ENCODE data around the gene MIDN. TPM values are rescaled to one million over a fixed set of nuclear protein-coding genes. Genes with fewer than 3 reads are reported as not detected.

Gene MIDN
- polyA plus RNA-seq, 4 donors = 39.9 to 83.0 (median 65.7) TPM

DNA sequence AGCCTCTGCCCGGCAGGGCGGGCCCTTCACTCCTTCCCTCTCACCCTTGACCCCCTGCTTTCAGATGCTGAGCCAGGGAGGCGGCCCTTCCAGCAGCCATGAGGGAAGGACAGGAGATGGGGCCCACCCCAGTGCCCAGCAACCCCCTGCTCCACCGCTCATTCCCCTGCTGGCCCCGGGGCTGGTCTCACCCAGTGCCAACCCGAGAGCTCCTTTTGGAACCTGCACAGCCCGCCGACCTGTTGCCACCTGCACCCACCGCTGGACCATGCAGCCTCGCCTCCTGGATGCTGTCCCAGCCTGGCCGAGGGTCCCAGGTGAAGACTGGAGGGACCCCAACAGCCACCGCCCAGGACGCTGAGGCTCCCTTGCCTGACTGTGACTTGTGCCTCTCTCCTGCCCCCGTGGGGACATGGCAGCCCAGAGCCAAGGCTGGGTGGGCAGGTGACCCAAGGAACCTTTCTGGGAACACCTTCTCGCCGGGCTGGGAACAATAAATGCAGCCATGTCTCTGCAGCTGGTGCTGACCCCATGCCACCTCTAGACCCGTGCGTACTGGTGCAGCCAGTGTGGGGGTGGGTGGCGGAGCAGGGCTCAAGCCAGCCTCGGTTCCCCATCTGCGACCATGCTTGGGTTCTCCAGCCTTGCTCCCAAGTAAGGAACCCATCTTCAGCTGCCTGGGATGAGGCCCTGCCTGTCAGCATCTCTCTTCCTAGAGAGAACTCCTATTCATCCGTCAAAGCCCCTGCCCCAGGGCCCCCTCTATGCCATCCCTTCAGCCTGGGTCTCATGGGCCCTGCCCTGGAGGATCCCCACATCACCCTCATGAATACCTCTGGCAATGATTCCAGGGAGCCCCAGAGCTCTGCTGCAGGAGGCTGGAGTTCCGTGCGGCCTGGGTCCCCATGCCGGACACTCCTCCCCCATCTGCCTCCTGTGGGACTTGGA is 30.6 kb downstream of the MIDN start:
- DNase-seq (ENCODE audit: low read depth in 4 of 4, low spot score in 2 of 4) = no peak

DNA sequence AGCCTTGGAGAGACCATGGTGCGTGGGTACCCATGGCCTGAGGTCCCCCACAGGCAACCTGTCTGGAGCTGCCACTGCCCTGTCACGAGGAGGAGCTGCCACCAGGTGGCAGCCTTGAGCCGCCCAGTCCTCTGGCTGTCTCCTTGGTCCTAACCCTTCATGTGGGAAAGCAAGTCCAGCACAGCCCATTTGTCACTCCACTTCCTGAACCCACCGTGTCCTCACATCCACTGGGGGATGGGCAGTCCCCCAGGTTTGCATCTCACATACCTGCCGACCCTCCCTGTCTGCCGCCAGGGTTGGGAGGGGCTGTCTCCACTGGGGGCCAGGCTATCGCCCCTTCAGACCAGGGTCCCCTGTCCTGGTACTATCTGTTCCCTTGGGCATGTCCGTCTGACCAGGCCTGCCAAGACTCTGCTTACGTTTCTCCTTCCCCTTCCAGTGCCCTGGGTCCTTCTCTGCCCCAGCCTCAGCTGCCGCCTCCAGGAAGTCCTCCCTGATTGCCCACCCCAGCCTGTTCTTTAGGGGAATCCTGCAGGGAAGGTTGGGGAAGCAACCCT is 31.5 kb downstream of the MIDN start:
- no peak for DNase-seq (ENCODE audit: low read depth in 4 of 4, low spot score in 2 of 4)

DNA sequence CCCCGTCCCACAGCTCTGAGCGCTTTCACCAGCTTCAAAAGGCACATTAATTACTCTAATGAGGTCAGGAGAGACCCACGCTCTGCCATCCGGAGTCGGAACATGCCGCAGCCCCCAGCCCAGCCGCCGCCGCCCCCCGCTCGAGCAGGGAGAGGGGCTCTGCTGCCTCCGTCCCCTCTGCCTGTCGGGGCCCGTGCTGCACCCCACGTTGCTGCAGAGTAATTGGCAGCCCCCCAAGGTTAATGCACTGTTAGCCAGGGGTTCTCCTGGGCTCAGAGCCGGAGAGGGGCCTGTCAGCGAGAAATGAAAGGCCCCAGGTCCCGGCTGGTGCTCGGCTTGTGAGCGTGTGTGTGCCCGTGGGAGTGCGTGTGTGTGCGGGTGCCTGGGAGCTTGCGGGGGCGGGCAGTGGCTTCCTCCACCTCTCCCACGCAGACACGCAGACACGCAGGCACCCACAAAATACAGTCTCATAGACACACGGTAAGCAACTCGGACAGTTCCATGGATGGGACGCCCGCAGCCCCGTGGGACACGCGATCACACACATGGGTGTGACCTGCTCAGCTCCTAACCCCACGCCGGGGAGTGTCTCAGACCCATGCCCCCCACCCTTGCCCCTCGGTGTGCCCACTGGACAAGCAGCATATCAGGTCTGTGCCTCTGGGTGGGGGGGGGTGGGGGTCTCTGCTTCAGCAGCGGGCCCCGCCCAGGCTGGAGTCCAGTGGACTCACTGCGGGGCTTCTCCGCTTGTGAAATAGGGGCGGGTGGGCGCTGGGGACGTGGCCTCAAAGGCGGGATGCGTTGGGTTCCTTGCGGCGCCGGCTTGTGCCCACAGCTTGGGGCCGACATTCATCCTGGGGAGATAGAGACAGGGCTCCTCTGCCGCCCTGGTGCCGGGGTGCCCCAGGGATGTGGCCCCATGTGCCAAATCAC is 32.5 kb downstream of the MIDN start:
- no peak for DNase-seq (ENCODE audit: low read depth in 4 of 4, low spot score in 2 of 4)

DNA sequence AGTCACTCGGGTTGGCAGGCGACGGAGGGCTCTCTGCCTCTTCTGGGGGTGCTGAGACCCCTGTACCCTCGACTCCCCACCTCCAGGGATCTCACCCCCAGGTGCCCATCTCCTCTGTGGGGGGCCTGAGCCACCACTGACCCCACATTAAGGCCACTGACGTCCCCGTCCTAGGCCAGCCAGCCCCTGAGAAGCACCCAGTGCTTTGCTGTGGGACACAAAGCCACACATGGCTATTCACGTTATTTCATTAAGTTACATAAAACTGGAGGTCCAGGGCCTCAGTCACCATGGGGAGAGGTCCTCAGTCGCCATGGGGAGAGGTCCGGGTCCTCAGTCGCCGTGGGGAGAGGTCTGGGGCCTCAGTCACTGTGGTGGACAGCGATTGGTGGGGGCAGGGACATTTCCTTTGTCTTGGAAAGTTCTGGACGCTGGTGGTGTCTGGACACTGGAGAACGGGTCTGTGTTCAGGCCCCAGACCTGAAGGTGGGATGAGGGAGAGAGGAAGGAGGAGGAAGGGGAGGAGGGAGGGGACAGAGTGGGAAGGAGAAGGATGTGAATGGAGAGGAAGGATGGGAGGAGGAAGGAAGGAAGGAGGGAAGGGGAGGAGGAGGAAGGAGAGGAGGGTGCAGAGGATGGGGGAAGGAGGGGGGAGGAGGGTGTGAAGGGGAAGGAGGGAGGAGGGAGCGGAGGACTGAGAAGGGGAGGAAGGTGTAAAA is 33.3 kb downstream of the MIDN start:
- DNase-seq (ENCODE audit: low read depth in 4 of 4, low spot score in 2 of 4) = no peak

DNA sequence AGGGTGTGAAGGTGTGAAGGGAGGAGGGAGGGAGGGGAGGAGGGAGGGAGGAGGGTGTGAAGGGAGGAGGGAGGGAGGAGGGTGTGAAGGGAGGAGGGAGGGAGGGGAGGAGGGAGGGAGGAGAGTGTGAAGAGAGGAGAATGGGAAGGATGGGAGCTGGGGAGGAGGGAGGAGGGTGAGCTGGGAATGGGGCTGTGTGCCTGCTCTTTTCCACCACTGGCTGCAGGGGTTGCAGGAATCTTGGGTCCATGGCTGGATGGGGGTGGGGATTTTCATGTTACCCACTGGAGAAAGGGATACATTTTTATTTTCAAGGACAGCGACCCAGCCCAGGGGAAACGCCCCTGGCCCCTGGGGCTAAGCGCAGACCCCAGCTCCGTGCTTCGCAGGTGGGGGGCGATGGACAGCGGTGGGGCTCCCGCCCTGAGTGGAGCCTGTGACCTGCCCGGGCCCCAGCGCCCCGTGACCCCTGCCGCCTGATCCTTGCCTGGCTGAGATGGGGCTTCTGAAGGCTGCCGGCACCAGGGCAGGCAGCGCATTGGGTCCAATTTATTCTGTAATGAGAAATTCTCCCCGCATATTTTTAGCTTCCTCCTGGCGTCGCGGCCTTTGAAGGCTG is 34.3 kb downstream of the MIDN start:
- no peak for DNase-seq (ENCODE audit: low read depth in 4 of 4, low spot score in 2 of 4)

DNA sequence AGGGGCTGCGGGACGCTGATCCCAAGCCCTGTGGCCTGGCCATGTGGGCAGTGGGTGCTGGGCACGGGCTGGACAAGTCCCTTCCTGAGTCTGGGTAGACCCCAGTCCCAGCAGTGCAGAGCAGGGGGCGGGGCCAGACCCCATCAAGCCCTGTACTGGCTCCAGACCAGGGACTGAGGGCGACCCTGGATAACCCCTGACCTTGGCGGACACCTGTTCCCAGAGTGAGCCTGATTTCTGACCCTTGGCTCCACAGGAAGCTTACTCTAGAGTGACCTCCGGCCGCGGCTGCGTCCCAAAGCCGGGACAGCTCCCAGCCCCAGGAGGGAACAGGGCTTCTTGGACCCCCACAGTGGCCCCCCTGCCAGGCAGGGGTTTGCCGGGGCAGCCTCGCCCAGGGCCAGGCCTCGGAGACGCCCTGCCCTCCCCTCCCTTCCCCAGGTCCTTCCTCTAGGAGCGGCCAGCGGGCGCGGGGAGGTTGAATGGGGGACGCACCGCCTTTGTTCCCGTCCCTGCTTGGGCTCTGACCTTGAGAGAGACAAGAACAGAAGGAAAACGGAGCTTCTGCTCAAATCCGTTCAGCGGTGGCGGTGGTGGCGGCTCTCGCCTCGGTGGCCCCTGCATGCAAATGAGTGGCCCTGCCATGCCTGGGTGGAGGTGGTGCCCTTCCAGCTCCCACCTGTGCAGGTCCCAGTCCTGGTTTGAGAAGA is 35.0 kb downstream of the MIDN start:
- no peak for DNase-seq (ENCODE audit: low read depth in 4 of 4, low spot score in 2 of 4)

DNA sequence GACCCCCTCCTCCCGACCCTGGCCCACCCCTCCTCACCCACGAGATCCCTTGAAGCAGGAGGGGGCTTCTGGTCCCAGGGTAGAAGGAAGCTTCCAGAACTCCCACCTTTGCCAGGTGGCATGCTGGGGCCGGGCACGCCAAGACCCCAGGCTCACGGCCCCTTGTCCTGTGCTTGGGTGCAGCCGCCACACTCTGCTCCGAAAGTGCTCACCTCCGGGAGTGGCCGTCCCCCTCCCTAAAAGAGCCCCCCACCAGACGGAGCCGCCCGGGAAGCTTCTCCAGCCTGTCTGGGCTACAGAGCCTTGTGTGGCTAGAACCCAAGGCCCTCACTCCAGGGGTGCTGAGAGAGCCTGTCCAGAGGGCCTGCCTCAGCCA is 35.5 kb downstream of the MIDN start:
- DNase-seq (ENCODE audit: low read depth in 4 of 4, low spot score in 2 of 4) = no peak

DNA sequence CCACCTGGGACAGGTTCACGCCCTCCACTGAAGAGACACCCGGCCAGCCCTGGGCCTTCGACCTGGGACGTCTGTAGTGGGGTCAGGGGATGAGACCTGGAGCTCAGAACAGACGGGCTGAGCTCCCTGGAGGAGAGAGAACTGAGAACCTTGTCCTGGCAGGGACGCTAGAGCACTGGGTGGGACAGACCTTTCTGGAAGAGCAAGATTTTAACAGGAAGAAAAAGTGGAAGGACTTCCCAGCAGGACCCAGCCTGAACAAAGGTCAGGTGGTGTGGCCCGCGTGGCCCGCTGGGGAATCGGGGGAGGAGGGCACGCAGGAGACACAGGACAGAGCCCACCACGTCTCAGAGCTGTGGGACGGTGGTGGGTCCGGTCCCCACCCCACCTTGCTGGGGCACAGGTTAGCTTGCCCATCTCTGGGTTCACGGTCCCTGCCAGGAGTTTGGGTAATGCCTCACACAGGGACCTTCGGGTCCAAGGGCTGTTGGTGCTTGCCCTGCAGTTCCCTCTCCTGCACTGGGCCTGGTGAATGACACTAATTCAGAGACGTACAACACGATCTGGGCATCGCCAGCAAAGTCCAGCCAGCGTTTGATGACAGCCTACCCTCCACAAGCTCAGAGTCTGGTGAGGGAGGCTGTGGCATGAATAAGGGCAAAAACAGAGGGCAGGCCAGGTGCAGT is 36.1 kb downstream of the MIDN start:
- no peak for DNase-seq (ENCODE audit: low read depth in 4 of 4, low spot score in 2 of 4)

DNA sequence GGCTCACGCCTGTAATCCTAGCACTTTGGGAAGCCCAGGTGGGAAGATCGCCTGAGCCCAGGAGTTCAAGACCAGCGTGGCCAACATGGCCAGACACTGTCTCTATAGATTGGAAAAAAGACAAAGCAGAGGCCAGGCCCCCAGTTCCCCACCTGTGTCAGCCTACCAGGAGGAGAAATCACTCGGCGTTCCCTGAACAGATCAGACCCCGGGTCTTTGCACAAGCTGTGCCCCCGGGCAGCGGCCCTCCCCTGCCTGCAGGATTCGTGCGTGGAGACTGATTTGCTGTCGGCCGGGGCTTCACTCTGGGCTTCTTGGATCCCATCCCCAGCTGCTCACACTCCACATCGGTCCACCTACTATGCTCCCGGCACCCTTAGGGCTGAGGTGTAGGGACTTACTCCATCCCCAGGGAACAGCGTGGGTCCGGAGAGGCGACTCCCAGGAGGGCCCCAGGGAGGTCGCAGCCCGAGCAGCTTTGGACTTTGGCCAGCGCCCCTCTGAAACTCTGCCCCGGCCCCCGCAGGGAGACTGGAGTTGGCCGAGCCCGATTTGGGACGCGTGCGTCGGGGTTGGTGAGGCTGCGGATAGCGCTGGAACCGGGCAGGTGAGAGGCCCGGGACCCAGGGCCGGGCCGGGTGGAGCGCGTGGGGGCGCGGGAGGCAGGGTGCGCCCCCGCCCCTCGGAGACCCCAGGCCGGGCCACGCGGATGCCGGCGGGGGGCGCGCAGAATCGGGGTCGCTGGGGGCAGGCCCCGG is 36.8 kb downstream of the MIDN start:
- DNase-seq (ENCODE audit: low read depth in 4 of 4, low spot score in 2 of 4) = no peak

DNA sequence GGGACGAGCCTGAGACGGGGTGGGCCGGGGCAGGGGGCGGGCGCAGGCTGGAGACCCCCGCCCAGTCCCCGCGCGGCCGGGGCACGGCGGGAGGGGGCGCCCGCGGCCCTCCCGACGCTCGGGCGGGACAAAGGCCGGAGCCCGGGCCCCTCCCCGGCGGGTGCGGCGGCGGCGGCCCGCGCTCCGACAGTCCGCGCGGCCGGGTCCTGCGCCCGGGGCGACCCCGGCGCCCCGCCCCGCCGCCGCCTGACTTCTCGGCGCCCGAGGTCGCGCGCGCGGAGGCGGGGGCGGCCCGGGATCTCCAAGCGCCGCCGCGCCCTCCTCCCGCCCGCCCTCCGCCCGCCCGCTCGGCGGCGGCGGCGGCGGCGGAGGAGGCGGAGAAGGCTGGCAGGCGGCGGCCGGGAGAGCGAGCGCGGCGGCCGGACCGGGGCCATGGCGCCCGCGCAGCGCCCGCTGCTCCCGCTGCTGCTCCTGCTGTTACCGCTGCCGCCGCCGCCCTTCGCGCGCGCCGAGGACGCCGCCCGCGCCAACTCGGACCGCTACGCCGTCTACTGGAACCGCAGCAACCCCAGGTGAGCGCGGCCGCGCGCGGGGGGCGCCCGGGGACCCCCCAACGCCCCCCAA is 37.5 kb downstream of the MIDN start, which contains the start of gene EFNA2:
EFNA2 (plus strand) TSS at position 137 of the 624 bp plus-strand sequence; CDS start at position 433, 296 bp downstream.
- DNase-seq (ENCODE audit: low read depth in 4 of 4, low spot score in 2 of 4) = no peak

DNA sequence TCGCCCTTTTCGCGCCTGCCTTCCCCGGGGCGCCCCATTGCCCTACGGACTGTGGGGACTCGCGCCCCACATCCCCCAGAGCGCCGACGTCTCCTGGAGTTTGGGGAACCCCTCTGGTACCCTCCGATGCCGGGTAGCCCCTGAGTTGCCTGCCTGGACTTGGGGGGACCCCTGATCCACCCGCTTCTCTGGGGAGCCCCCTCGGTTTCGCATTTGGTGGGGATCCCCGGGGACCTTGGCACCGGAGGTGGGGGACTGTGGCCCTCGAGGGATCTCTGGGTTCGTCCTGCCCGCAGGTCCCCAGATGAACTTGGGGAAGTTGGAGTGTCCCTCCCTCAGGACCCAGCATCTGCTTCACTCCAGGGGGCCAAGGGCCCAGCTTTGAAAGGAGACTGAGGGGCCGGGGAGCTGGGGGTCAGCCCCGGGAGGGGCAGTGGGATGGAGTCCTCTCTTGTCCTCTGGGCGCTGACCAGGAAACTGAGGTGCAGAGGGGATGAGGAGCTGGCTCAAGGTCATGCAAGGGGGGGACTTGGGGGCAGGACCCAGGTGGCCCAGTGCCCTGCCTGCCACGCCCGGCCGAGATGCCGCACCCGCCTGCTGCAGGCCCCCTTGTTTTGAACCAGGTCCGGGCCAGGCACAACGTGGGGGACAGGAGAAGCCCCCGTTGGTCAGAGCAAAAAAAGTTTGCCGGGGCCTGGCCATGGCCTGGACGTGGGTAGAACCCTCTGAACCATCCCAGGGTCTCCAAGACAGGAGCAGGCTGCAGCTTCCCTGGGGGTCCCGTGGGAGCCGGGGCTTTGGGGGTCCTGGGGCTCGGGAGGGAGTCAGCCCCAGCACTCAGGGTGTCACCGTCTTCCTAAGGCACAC is 38.3 kb downstream of the MIDN start:
- DNase-seq (ENCODE audit: low read depth in 4 of 4, low spot score in 2 of 4) = no peak

DNA sequence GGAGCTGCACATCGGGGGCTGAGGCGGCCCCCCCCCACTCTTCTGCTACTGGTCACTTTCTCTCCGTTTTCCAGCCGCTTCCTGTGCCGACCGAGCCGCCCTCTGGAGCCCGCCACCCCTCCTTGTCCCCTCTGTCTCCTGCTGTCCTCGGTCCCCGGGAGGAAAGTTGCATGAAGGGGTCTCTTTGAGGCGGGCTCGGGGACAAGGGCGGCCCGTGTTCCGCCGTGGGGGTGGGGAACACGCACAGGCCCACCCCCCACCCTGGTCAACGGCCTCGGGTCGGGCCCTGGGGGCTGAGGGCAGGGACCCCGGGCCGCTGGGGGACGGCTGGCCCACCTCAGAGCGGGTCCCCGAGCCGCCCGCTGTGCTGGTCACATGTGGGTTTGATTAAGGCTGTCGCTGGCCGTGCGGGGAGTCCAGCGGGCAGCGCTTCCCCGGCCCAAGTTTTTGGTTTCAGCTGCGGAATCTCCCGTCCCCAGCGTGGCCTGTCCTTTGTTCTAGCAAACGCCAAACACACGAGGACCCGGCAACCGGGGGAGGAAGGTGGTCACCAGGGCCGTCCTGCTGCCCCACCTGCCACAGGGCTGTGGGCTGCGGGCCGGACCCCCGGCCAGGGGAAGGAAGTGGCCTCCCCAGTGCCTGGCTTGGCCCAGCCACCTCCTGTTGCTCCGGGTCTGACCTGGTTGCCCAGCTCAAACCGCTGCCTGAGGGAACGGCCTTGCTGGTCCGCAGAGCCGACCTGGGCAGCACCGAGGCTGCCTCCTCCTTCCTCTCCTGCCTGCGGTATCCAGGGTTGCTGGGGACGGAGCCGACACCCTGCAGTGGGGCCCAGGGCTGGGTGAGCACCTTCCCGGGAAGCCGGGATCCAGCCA is 39.2 kb downstream of the MIDN start:
- no peak for DNase-seq (ENCODE audit: low read depth in 4 of 4, low spot score in 2 of 4)

DNA sequence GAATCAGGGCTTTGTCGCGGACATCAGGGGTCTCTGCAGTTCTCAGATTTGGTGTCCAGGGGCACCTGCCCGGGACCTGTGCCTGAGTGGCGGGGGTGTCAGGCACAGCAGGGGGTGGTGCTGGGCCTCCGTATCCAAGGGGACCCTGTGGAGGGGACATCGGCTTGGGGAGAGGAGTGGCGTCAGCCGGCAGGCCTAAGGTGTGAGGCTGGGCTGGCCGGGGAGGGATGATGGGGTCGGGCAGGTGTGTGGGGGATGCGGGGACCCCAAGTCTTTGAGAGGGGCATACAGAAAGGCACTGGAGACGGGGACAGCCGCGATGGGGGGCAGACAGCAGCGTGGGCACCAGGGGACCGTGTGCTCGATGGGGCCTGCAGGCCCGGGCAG is 39.8 kb downstream of the MIDN start:
- no peak for DNase-seq (ENCODE audit: low read depth in 4 of 4, low spot score in 2 of 4)

DNA sequence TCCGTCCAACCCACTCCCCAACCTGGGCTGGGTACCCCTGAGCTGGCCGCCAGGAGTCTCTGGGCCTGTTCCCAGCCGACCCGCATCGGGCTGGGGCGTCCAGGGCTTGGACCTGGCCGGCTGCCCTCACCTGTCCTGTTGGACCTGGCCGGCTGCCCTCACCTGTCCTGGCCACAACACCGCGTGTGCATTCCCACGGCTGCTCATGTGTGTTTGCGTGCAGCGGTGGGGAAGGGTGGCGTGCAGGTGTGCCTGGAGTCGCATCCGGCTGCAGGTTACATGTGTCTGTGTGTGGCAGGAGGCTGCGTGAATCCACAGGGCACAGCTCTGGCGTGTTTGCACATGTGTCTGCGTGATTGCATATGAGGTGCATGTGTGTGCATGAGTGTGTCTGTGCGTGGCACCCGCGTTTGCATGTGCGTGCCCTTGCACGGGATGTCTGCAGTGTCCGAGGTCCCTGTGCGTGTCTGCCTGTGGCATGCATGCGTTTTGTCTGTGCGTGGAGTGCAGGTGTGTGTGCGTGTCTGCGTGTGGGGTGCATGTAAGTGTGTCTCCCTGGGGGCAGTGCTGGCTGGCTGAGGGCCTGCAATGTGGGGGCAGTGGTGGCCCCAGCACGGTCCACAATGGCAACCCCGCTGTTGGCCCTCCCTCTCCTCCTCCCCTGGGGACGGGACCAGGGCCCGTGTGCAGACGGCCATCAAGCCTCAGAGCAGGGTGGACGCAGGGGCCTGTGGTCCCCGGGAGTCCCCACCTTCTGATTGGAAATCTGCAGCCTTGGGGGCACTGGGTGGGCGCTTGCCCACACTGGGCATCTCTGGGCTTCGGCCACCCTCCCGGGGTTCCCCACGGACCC is 40.7 kb downstream of the MIDN start:
- no peak for DNase-seq (ENCODE audit: low read depth in 4 of 4, low spot score in 2 of 4)

DNA sequence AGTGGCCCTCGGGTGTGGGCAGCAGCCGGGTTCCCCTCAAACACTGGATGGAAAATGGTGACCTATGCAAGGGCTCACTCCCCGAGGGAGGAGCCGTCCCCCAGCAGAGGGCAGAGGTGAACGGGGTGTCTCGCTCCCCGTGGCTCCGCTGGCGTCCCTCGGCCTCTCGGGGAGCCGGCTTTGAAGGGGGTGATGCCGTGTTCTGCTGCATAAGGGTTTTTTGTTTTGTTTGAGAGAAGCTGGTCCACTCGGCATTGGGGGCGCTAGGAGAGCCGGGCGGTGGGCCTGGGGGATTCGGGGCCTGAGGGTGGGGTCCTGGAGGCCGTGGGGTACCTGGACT is 41.3 kb downstream of the MIDN start:
- DNase-seq (ENCODE audit: low read depth in 4 of 4, low spot score in 2 of 4) = no peak
